GM23248 (cell line): ENCODE data around the gene GPSM1.

Experiments used
- EZH2 ChIP-seq: fragments of 200-600 bp; sonication (generic); IDR thresholded peaks from 2 replicates; pipeline ENCODE4 v1.6.1; 2018; ENCODE audit warnings: antibody characterized with exemption, mild to moderate bottlenecking; ENCODE audit not compliant: insufficient read depth, poor library complexity, severe bottlenecking
- EZH2phosphoT487 ChIP-seq: fragments of 200-600 bp; sonication (generic); IDR thresholded peaks from 2 replicates; pipeline ENCODE4 v1.6.1; 2018; ENCODE audit warnings: antibody characterized with exemption, moderate library complexity, mild to moderate bottlenecking, low read depth; ENCODE audit not compliant: insufficient read depth

GRCh38 chr9:136300016-136300545 is 27.3 kb upstream of the GPSM1 start:
- TF ChIP-seq EZH2 (no peak), EZH2phosphoT487 (no peak)
